OCI-LY1 (cell line): ENCODE data around the gene SMYD5.

Experiments
- H2AFZ ChIP-seq: fragments of 200-600 bp; sonication (generic), shearing (Covaris generic); 2 replicates; pipeline ENCODE4 v1.6.0; 2014; ENCODE audit warnings: antibody characterized with exemption, mild to moderate bottlenecking, low read length
- H3F3A ChIP-seq: fragments of 200-600 bp; sonication (generic), shearing (Covaris generic); 2 replicates; pipeline ENCODE4 v1.6.0; 2014; ENCODE audit warnings: mild to moderate bottlenecking, antibody characterized with exemption, low read length, moderate library complexity; ENCODE audit not compliant: insufficient read depth
- H3K27ac ChIP-seq: fragments of 200-600 bp; sonication (generic); 2 replicates; pipeline ENCODE4 v1.5.1; 2014; ENCODE audit warnings: low read length, mixed run types, mild to moderate bottlenecking, low read depth; ENCODE audit not compliant: poor library complexity, severe bottlenecking
- H3K27me3 ChIP-seq: fragments of 200-600 bp; sonication (generic); 2 replicates; pipeline ENCODE4 v1.6.0; 2014; ENCODE audit warnings: antibody characterized with exemption, mild to moderate bottlenecking, low read length, moderate library complexity; ENCODE audit not compliant: insufficient read depth
- H3K36me3 ChIP-seq: fragments of 200-600 bp; sonication (generic); 2 replicates; pipeline ENCODE4 v1.6.1; 2014; ENCODE audit warnings: mild to moderate bottlenecking, antibody characterized with exemption, low read length, moderate library complexity, mixed read lengths; ENCODE audit not compliant: insufficient read depth
- H3K4me1 ChIP-seq: fragments of 200-600 bp; sonication (generic); 2 replicates; pipeline ENCODE4 v1.5.1; 2014; ENCODE audit warnings: mild to moderate bottlenecking, low read length, moderate library complexity; ENCODE audit not compliant: insufficient read depth, severe bottlenecking
- H3K4me2 ChIP-seq: fragments of 200-600 bp; sonication (generic), shearing (Covaris generic); 2 replicates; pipeline ENCODE4 v1.6.1; 2014; ENCODE audit warnings: low read length
- H3K4me3 ChIP-seq: fragments of 200-600 bp; sonication (generic); 2 replicates; pipeline ENCODE4 v1.5.1; 2014; ENCODE audit warnings: low read length, low read depth, mild to moderate bottlenecking, mixed read lengths; ENCODE audit not compliant: poor library complexity, severe bottlenecking
- H3K79me2 ChIP-seq: fragments of 200-600 bp; shearing (Covaris generic); 2 replicates; pipeline ENCODE4 v1.6.1; 2016; ENCODE audit warnings: mixed run types, low read length, mixed read lengths; ENCODE audit not compliant: insufficient read depth
- H3K9ac ChIP-seq: fragments of 200-600 bp; sonication (generic), shearing (Covaris generic); 2 replicates; pipeline ENCODE4 v1.6.1; 2014; ENCODE audit warnings: mild to moderate bottlenecking, low read length, mixed read lengths
- H3K9me2 ChIP-seq: fragments of 200-600 bp; sonication (generic), shearing (Covaris generic); 2 replicates; pipeline ENCODE4 v1.6.1; 2014; ENCODE audit warnings: low read depth, mild to moderate bottlenecking, low read length, mixed read lengths
- H3K9me3 ChIP-seq: fragments of 200-600 bp; shearing (Covaris generic); 2 replicates; pipeline ENCODE4 v1.6.1; 2014; ENCODE audit warnings: low read length, mixed read lengths
- H4K20me1 ChIP-seq: fragments of 200-600 bp; sonication (generic), shearing (Covaris generic); 2 replicates; pipeline ENCODE4 v1.6.0; 2016; ENCODE audit warnings: mild to moderate bottlenecking, low read length; ENCODE audit not compliant: insufficient read depth
- EZH2 ChIP-seq: fragments of 200-600 bp; sonication (generic), shearing (Covaris generic); IDR thresholded peaks from 2 replicates; pipeline ENCODE4 v1.8.0; 2017; ENCODE audit warnings: borderline replicate concordance, mixed run types, mild to moderate bottlenecking, antibody characterized with exemption, low read length, moderate library complexity, mixed read lengths
- TF ChIP-seq, protein P1 (sequence below): fragments of 200-600 bp; sonication (generic), shearing (Covaris generic); IDR thresholded peaks from 2 replicates; pipeline ENCODE4 v1.5.1; 2017; ENCODE audit warnings: mild to moderate bottlenecking, antibody characterized with exemption, low read length, moderate library complexity, mixed read lengths

The SMYD5 gene

DNA sequence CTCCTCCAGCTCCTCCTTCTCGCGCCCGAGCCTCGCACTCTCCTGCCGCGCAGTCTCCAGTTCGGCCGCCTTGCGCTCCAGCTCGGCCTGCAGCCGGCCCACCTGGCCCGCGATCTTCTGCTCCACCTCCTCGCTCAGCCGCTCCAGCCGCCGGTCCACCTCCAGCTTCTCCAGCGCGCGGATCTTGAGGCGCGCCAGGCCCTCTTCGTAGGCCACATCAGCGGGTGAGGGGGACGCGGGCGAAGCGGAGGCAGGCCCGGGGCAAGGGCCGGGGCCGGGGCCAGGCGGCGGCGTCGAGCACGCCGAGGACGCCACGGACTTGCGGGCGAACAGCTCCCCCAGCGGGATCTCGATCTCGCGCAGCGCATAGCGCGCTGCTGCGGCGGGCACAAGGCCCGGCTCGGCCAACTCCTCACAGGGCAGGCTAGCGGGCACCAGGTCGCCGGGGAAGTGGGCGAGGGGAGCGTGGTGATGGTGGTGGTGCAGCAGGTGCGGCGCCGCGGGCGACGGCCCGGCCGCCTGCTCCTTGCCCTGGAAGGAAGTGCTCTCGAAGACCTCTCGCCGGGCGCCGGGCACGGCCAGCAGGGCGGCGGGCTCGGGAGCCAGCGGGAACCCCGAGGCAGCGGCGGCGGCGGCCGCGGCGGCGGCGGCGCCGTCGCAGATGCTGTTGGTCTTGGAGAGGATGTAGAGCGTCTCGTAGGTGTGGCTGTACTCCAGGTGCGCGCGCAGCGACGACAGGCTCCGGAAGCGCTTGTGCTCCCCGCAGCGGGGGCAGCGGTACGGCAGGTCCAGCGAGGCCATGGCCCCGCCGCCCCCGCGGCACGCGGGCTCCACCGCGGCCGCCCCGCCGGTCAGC is 55.0 kb downstream of the SMYD5 start:
- Histone ChIP-seq H2AFZ (no peak overlapping the region), H3K27me3 (no peaks in the 10 kb centered on the region), H3K4me3 (peak overlapping the region; percentile 58), H3K36me3 (peaks cover 46% of the 10 kb centered on the region), H3F3A (no peaks in the 10 kb centered on the region), H3K9me3 (no peaks in the 10 kb centered on the region), H3K27ac (no peak overlapping the region), H3K4me2 (peak overlapping the region; percentile 67), H4K20me1 (no peaks in the 10 kb centered on the region), H3K4me1 (peaks cover 6% of the 10 kb centered on the region), H3K9ac (peak overlapping the region; percentile 58; the same call in 1 of the 2 replicates), H3K9me2 (no peaks in the 10 kb centered on the region), H3K79me2 (no peaks in the 10 kb centered on the region)
- no peak for TF ChIP-seq EZH2
- TF ChIP-seq, protein P1, sequence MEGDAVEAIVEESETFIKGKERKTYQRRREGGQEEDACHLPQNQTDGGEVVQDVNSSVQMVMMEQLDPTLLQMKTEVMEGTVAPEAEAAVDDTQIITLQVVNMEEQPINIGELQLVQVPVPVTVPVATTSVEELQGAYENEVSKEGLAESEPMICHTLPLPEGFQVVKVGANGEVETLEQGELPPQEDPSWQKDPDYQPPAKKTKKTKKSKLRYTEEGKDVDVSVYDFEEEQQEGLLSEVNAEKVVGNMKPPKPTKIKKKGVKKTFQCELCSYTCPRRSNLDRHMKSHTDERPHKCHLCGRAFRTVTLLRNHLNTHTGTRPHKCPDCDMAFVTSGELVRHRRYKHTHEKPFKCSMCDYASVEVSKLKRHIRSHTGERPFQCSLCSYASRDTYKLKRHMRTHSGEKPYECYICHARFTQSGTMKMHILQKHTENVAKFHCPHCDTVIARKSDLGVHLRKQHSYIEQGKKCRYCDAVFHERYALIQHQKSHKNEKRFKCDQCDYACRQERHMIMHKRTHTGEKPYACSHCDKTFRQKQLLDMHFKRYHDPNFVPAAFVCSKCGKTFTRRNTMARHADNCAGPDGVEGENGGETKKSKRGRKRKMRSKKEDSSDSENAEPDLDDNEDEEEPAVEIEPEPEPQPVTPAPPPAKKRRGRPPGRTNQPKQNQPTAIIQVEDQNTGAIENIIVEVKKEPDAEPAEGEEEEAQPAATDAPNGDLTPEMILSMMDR = no peak

DNA sequence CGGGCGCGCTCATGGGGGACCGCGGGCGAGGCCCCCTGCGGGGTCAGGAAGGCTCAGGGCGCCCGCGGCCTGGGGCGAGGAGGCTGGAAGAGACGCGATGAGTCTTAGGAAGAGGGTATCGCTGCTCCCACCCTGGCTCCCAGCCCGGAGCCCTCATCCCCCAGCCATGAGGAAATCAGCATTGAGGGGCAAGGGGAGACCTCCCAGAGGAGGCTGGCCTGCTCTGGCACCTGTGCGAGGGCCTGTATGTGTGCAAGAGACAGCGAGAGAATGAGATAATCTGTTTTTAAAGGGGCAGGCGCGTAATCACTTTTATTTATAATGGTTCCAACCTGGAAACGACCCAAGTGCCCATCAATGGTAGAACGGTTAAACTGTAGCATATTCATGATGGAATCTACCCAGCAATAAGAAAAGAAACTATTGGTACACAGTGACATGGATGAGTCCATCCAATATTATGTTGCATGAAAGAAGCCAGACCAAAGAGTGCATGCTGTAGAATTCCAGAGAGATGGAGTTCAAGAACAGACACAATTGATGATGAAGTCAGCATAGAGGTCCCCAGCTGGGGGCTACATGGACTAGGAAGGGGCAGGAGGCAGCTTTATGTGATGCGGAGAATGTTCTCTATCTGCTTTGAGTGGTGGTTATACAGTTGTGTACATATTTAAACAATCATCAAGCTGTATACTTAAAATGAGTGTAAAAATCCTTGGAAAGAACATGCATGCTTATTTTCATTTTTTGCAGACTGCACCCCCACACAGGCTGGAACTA is 55.8 kb downstream of the SMYD5 start:
- Histone ChIP-seq H3K9ac (peak overlapping the region; percentile 58), H4K20me1 (no peaks in the 10 kb centered on the region), H3K9me2 (no peaks in the 10 kb centered on the region), H3K27ac (no peak overlapping the region), H3K9me3 (no peaks in the 10 kb centered on the region), H3K27me3 (no peaks in the 10 kb centered on the region), H3K4me2 (peak overlapping the region; percentile 67), H3F3A (no peaks in the 10 kb centered on the region), H3K79me2 (no peaks in the 10 kb centered on the region), H3K4me3 (peak overlapping the region; percentile 58), H3K36me3 (peaks cover 44% of the 10 kb centered on the region), H2AFZ (no peak overlapping the region), H3K4me1 (peaks cover 6% of the 10 kb centered on the region)
- no peak for TF ChIP-seq EZH2
- TF ChIP-seq, protein P1 = no peak

DNA sequence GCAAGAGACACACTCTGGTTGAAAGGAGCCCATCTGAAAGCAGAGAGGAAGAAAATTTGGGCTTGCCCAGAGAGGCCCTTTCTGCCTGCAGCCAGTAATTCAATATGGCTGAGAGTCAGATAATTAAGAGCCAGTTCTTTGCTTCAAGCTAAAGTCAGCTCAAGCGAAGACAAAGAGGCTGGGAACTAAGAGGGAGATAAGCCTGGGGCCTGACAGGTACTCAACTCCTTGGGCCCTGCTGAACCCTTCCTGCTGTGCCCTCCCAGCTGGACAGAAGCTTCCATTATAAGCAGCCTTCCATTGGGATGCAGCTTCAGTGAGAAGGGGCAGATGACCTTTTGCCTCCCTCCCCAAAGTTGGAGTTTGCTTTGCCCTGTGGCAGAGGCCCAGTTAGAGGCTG is 58.2 kb downstream of the SMYD5 start:
- H3K4me1 ChIP-seq = peaks cover 6% of the 10 kb centered on the region
- no peaks in the 10 kb centered on the region for H3K9me2 ChIP-seq
- no peaks in the 10 kb centered on the region for H3K9me3 ChIP-seq
- H3K9ac ChIP-seq = no peak overlapping the region
- peaks cover 7% of the 10 kb centered on the region; the same call in 1 of the 2 replicates for H3K79me2 ChIP-seq
- H2AFZ ChIP-seq = no peak overlapping the region
- no peaks in the 10 kb centered on the region for H4K20me1 ChIP-seq
- no peak overlapping the region for H3K4me2 ChIP-seq
- no peak overlapping the region for H3K27ac ChIP-seq
- H3K27me3 ChIP-seq = no peaks in the 10 kb centered on the region
- H3K4me3 ChIP-seq = no peak overlapping the region
- no peak for TF ChIP-seq EZH2
- TF ChIP-seq, protein P1 = no peak
- peaks cover 46% of the 10 kb centered on the region for H3K36me3 ChIP-seq
- no peaks in the 10 kb centered on the region for H3F3A ChIP-seq
